Activated CD4-positive, alpha-beta T cell treated with anti-CD3 and anti-CD28 coated beads, Interleukin-2, amount 50 U/mL, for 16 hours (primary cell): Measurements from ENCODE around the gene NLGN3.

Experiments
- DNase-seq: peaks from one replicate; pipeline ENCODE4 v3.0.0-alpha.2; 2020

The NLGN3 gene

GRCh38 chrX:71144651-71145050 is at the start of gene NLGN3:
Gene NLGN3, plus strand, starts transcription at chrX:71144841. Its CDS starts 2,909 bp downstream, at chrX:71147750.
- no peak for DNase-seq

- DNase-seq, result no peak
Observed at GRCh38 chrX:71095033-71095432, 49.6 kb upstream of the NLGN3 start.

- DNase-seq, result peak; percentile 92
Observed at GRCh38 chrX:71095555-71095980, 49.1 kb upstream of the NLGN3 start, which contains the start of gene FOXO4. Gene FOXO4, plus strand, starts transcription at chrX:71095851. Its CDS starts 678 bp downstream, at chrX:71096529.

GRCh38 chrX:71095981-71096759 is 48.5 kb upstream of the NLGN3 start:
- no peak for DNase-seq

GRCh38 chrX:71096760-71097032 is 47.9 kb upstream of the NLGN3 start:
- no peak for DNase-seq

- peak; percentile 73 for DNase-seq
Observed at GRCh38 chrX:71098302-71098701, 46.3 kb upstream of the NLGN3 start.

- DNase-seq, result no peak
Observed at GRCh38 chrX:71098951-71099506, 45.6 kb upstream of the NLGN3 start.

GRCh38 chrX:71099736-71100135 is 44.9 kb upstream of the NLGN3 start:
- no peak for DNase-seq

- no peak for DNase-seq
Observed at GRCh38 chrX:71100581-71101505, 43.8 kb upstream of the NLGN3 start.

GRCh38 chrX:71102292-71102691 is 42.3 kb upstream of the NLGN3 start:
- no peak for DNase-seq

- DNase-seq, result peak; percentile 65
Observed at GRCh38 chrX:71103110-71103983, 41.3 kb upstream of the NLGN3 start.

GRCh38 chrX:71105628-71106027 is 39.0 kb upstream of the NLGN3 start:
- DNase-seq, result no peak

GRCh38 chrX:71106427-71106826 is 38.2 kb upstream of the NLGN3 start, which contains the start of gene CXorf65:
Gene CXorf65, minus strand, starts transcription at chrX:71106740. Its CDS starts 184 bp downstream, at chrX:71106556.
- DNase-seq, result peak; percentile 61

GRCh38 chrX:71107245-71107644 is 37.4 kb upstream of the NLGN3 start:
- DNase-seq, result no peak

- DNase-seq, result peak; percentile 65
Observed at GRCh38 chrX:71107762-71108360, 36.8 kb upstream of the NLGN3 start.

- DNase-seq, result no peak
Observed at GRCh38 chrX:71109051-71109450, 35.6 kb upstream of the NLGN3 start.

- peak; percentile 92 for DNase-seq
Observed at GRCh38 chrX:71111141-71111843, 33.3 kb upstream of the NLGN3 start, which contains the start of gene IL2RG. Gene IL2RG, minus strand, starts transcription at chrX:71111577. Its CDS starts 38 bp downstream, at chrX:71111539.

GRCh38 chrX:71111921-71112431 is 32.7 kb upstream of the NLGN3 start:
- peak; percentile 45 for DNase-seq

GRCh38 chrX:71117358-71117757 is 27.3 kb upstream of the NLGN3 start:
- no peak for DNase-seq

GRCh38 chrX:71118032-71118984 is 26.3 kb upstream of the NLGN3 start, which contains the start of gene MED12:
Gene MED12, plus strand, starts transcription at chrX:71118596. Its CDS starts 159 bp downstream, at chrX:71118755.
- DNase-seq, result peak; percentile 84
